Gastrocnemius medialis (tissue), 4 donors: ENCODE measurements around the gene MGST2.

Source experiments
- CTCF ChIP-seq, 5 experiments: fragments of 450-650 bp in 3 of 5; fragments of 200-600 bp in 2 of 5; sonication (generic) in 2 of 5; IDR thresholded peaks in 4 of 5; conservative IDR thresholded peaks in 1 of 5; 1 replicate in 4 of 5; 2 replicates in 1 of 5; pipeline ENCODE4 v1.5.1; 2016 to 2019; ENCODE audit warnings: antibody characterized with exemption in 5 of 5, mild to moderate bottlenecking in 3 of 5, moderate library complexity in 3 of 5
- POLR2A ChIP-seq, 2 donors: fragments of 450-650 bp; IDR thresholded peaks; one replicate each; pipeline ENCODE4 v1.6.1; 2017; ENCODE audit warnings: antibody characterized with exemption in 2 of 2, mild to moderate bottlenecking in 2 of 2, moderate library complexity in 2 of 2

DNA sequence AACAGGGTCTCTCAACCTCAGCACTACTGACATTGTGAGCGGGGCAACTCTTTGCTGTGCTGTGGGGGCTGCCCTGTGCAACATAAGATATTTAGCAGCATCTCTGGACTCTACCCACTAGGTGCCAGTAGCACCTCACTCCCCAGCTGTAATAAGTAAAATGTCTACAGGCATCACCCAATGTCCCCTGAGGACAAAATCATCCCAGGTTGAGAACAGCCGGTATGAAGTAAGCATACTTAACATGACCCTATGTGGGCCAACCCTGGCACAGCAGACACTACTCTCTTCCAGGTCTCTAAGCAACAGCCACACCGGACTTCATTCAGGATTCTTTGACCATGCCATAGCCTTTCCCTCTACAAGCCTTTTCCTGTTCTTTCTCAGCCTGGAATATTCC, 10.5 kb upstream of the MGST2 start:
- no peak for TF ChIP-seq POLR2A (IDR thresholded peaks at IDR 0.05)
- peak in 3 of 5 experiments; percentile 25 to 50 (median 32) for TF ChIP-seq CTCF (IDR thresholded peaks at IDR 0.05 in 4 of 5, conservative IDR thresholded peaks at IDR 0.05 in 1 of 5)
